HEK293 (cell line): Measurements from ENCODE around the gene N4BP2L2.

Source experiments
- KLF9 ChIP-seq: fragments of 450-650 bp; formaldehyde crosslinking; IDR thresholded peaks from 2 replicates; pipeline ENCODE4 v1.5.1; 2016; ENCODE audit warnings: missing biosample characterization, missing genetic modification characterization, low read depth
- ZBTB1 ChIP-seq: fragments of 450-650 bp; formaldehyde crosslinking; IDR thresholded peaks from 2 replicates; pipeline ENCODE4 v1.5.1; 2016; ENCODE audit warnings: missing biosample characterization, missing genetic modification characterization
- TF ChIP-seq, protein P1 (sequence below): fragments of 450-650 bp; IDR thresholded peaks from 2 replicates; pipeline ENCODE4 v1.5.1; 2018; ENCODE audit warnings: missing biosample characterization, mild to moderate bottlenecking, missing genetic modification characterization
- TF ChIP-seq, protein P2 (sequence below): sonication (generic); formaldehyde crosslinking; IDR thresholded peaks from 2 replicates; pipeline ENCODE4 v1.8.1; 2022; ENCODE audit warnings: mild to moderate bottlenecking, moderate library complexity, missing genetic modification reagents
- TF ChIP-seq, protein P3 (sequence below): fragments of 450-650 bp; formaldehyde crosslinking; IDR thresholded peaks from 2 replicates; pipeline ENCODE4 v1.5.1; 2016; ENCODE audit warnings: missing biosample characterization, missing genetic modification characterization
- TF ChIP-seq, protein P4 (sequence below): fragments of 450-650 bp; formaldehyde crosslinking; IDR thresholded peaks from 2 replicates; pipeline ENCODE4 v1.5.1; 2016; ENCODE audit warnings: missing biosample characterization, missing genetic modification characterization
- TF ChIP-seq, protein P5 (sequence below): fragments of 450-650 bp; formaldehyde crosslinking; IDR thresholded peaks from 2 replicates; pipeline ENCODE4 v1.5.1; 2017; ENCODE audit warnings: missing biosample characterization, missing genetic modification characterization
- TF ChIP-seq, protein P6 (sequence below): fragments of 450-650 bp; formaldehyde crosslinking; IDR thresholded peaks from 2 replicates; pipeline ENCODE4 v1.5.1; 2016; ENCODE audit warnings: missing biosample characterization, missing genetic modification characterization, low read depth

DNA sequence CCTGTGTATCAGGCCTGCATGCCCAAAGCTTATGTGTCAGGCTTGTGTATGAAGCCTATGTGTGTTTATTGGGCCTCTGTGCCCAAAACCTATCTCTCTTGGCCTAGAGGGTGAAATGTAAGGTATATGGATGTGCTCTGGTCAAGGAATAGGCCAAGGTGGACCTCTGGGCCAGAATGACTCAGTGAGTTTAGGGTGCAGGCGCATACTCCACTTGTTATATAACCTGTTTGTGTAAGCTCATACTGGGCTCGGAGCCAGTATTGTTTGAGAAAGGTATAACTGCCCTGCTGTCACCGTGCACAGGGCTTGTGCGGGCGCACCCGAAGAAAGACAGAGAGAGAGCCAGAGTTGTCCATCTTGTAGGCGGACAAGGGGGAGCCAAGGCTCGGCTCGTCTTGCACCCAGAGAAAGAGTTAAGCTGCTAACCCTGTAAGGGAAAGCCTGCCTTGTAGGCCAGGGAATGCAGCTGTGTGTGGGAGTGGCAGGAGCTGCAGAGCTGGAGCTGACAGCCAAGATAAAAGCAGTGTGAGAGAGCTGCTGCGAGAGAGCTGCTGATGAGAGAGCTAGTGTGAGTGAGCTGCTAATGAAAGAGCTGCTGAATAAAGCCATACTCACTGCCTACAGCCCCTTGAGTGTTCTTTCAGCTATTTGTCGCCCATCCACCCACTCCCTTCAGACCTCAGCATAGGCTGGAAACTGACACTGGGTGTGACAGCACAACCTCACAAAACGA lies 67.2 kb downstream of the N4BP2L2 start:
- no peak for TF ChIP-seq ZBTB1
- TF ChIP-seq, protein P1, sequence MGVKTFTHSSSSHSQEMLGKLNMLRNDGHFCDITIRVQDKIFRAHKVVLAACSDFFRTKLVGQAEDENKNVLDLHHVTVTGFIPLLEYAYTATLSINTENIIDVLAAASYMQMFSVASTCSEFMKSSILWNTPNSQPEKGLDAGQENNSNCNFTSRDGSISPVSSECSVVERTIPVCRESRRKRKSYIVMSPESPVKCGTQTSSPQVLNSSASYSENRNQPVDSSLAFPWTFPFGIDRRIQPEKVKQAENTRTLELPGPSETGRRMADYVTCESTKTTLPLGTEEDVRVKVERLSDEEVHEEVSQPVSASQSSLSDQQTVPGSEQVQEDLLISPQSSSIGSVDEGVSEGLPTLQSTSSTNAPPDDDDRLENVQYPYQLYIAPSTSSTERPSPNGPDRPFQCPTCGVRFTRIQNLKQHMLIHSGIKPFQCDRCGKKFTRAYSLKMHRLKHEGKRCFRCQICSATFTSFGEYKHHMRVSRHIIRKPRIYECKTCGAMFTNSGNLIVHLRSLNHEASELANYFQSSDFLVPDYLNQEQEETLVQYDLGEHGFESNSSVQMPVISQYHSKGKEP (tag by site-specific recombination): no peak
- TF ChIP-seq, protein P2, sequence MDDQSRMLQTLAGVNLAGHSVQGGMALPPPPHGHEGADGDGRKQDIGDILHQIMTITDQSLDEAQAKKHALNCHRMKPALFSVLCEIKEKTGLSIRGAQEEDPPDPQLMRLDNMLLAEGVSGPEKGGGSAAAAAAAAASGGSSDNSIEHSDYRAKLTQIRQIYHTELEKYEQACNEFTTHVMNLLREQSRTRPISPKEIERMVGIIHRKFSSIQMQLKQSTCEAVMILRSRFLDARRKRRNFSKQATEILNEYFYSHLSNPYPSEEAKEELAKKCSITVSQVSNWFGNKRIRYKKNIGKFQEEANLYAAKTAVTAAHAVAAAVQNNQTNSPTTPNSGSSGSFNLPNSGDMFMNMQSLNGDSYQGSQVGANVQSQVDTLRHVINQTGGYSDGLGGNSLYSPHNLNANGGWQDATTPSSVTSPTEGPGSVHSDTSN: no peak
- TF ChIP-seq, protein P3, sequence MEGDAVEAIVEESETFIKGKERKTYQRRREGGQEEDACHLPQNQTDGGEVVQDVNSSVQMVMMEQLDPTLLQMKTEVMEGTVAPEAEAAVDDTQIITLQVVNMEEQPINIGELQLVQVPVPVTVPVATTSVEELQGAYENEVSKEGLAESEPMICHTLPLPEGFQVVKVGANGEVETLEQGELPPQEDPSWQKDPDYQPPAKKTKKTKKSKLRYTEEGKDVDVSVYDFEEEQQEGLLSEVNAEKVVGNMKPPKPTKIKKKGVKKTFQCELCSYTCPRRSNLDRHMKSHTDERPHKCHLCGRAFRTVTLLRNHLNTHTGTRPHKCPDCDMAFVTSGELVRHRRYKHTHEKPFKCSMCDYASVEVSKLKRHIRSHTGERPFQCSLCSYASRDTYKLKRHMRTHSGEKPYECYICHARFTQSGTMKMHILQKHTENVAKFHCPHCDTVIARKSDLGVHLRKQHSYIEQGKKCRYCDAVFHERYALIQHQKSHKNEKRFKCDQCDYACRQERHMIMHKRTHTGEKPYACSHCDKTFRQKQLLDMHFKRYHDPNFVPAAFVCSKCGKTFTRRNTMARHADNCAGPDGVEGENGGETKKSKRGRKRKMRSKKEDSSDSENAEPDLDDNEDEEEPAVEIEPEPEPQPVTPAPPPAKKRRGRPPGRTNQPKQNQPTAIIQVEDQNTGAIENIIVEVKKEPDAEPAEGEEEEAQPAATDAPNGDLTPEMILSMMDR (tag by site-specific recombination): no peak
- no peak for TF ChIP-seq KLF9 (tag by site-specific recombination)
- TF ChIP-seq, protein P4, sequence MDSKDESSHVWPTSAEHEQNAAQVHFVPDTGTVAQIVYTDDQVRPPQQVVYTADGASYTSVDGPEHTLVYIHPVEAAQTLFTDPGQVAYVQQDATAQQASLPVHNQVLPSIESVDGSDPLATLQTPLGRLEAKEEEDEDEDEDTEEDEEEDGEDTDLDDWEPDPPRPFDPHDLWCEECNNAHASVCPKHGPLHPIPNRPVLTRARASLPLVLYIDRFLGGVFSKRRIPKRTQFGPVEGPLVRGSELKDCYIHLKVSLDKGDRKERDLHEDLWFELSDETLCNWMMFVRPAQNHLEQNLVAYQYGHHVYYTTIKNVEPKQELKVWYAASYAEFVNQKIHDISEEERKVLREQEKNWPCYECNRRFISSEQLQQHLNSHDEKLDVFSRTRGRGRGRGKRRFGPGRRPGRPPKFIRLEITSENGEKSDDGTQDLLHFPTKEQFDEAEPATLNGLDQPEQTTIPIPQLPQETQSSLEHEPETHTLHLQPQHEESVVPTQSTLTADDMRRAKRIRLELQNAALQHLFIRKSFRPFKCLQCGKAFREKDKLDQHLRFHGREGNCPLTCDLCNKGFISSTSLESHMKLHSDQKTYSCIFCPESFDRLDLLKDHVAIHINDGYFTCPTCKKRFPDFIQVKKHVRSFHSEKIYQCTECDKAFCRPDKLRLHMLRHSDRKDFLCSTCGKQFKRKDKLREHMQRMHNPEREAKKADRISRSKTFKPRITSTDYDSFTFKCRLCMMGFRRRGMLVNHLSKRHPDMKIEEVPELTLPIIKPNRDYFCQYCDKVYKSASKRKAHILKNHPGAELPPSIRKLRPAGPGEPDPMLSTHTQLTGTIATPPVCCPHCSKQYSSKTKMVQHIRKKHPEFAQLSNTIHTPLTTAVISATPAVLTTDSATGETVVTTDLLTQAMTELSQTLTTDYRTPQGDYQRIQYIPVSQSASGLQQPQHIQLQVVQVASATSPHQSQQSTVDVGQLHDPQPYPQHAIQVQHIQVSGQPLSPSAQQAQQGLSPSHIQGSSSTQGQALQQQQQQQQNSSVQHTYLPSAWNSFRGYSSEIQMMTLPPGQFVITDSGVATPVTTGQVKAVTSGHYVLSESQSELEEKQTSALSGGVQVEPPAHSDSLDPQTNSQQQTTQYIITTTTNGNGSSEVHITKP (tag by site-specific recombination): no peak
- TF ChIP-seq, protein P5, sequence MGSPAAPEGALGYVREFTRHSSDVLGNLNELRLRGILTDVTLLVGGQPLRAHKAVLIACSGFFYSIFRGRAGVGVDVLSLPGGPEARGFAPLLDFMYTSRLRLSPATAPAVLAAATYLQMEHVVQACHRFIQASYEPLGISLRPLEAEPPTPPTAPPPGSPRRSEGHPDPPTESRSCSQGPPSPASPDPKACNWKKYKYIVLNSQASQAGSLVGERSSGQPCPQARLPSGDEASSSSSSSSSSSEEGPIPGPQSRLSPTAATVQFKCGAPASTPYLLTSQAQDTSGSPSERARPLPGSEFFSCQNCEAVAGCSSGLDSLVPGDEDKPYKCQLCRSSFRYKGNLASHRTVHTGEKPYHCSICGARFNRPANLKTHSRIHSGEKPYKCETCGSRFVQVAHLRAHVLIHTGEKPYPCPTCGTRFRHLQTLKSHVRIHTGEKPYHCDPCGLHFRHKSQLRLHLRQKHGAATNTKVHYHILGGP (tag by site-specific recombination): no peak
- TF ChIP-seq, protein P6, sequence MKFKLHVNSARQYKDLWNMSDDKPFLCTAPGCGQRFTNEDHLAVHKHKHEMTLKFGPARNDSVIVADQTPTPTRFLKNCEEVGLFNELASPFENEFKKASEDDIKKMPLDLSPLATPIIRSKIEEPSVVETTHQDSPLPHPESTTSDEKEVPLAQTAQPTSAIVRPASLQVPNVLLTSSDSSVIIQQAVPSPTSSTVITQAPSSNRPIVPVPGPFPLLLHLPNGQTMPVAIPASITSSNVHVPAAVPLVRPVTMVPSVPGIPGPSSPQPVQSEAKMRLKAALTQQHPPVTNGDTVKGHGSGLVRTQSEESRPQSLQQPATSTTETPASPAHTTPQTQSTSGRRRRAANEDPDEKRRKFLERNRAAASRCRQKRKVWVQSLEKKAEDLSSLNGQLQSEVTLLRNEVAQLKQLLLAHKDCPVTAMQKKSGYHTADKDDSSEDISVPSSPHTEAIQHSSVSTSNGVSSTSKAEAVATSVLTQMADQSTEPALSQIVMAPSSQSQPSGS: no peak
